GM12878 (cell line): Measurements from ENCODE around the gene CFAP107. TPM values are rescaled to one million over a fixed set of nuclear protein-coding genes. Genes with fewer than 3 reads are reported as not detected.

Experiments used
- BCL3 ChIP-seq: IDR thresholded peaks from 2 replicates; pipeline ENCODE4 v1.6.1; 2011; ENCODE audit warnings: borderline replicate concordance, low read depth, mild to moderate bottlenecking, moderate library complexity, low read length; ENCODE audit not compliant: insufficient read depth, poor library complexity, severe bottlenecking
- BCLAF1 ChIP-seq: fragments of 450-650 bp; IDR thresholded peaks from 2 replicates; pipeline ENCODE4 v1.6.1; 2017; ENCODE audit warnings: antibody characterized with exemption, mild to moderate bottlenecking, moderate library complexity
- HCFC1 ChIP-seq: fragments of 150-350 bp; IDR thresholded peaks from 2 replicates; pipeline ENCODE4 v1.6.1; 2014; ENCODE audit warnings: low read length
- NFYA ChIP-seq: IDR thresholded peaks from 2 replicates; pipeline ENCODE4 v1.6.1; 2011; ENCODE audit warnings: low read depth, mild to moderate bottlenecking, low read length, improper control_type of control experiment, borderline replicate concordance
- TBL1XR1 ChIP-seq: IDR thresholded peaks from 2 replicates; pipeline ENCODE4 v1.6.1; 2012; ENCODE audit warnings: low read depth, low read length, improper control_type of control experiment
- ZNF687 ChIP-seq: fragments of 450-650 bp; IDR thresholded peaks from 2 replicates; pipeline ENCODE4 v1.6.1; 2017; ENCODE audit warnings: mild to moderate bottlenecking, moderate library complexity
- polyA plus RNA-seq, 11 experiments: library from polyadenylated mRNA; depleted of rRNA in 4 of 11; unstranded in 6 of 11; stranded (reverse) in 5 of 11; fragments of >200 nt; fragmentation: Nextera tagmentation in 4 of 11; fragmentation: Illumina TruSeq in 1 of 11; extraction: Ambion mirVana in 4 of 11; extraction: Trizol in 1 of 11; gene quantifications; 1 replicate in 1 of 11; 2 replicates in 10 of 11; pipeline versions ENCODE4 v1.2.1 to v1.2.3, GENCODE V29; 2011 to 2016; ENCODE audit warnings: inconsistent platforms in 2 of 11, missing spikeins in 2 of 11, low read depth in 1 of 11
- total RNA-seq, 4 experiments: library from RNA; depleted of rRNA in 3 of 4; stranded (reverse); fragments of >200 nt in 3 of 4; fragmentation: Illumina TruSeq in 1 of 4; extraction: Trizol in 1 of 4; gene quantifications; 2 replicates each; pipeline versions ENCODE4 v1.2.1 to v1.2.3, GENCODE V29; 2013 to 2021

Gene CFAP107
- total and polyA plus RNA-seq, 10 of the 15 experiments (the other 5 are each of a cell fraction or from before 2014, with no cell fraction given): not detected

GRCh38 chr1:12756273-12756672 is 10.3 kb downstream of the CFAP107 start (continued):
- TF ChIP-seq HCFC1 (no peak), ZNF687 (no peak), TBL1XR1 (no peak), BCL3 (no peak), NFYA (no peak), BCLAF1 (no peak)
- TF ChIP-seq, all 136 proteins: peak for 0
